HG02884 (cell line): Measurements from ENCODE around the gene FGD6.
"Not testable (repeated sequence)": the region's sequence is repeated elsewhere in the genome, so short reads cannot be mapped to it uniquely, and the experiment has no call there.

Experiments used
- ATAC-seq: cut with Tn5 transposase; IDR thresholded peaks from one replicate; pipeline ENCODE4 v1.9.1; 2021; ENCODE audit warnings: mild to moderate bottlenecking, moderate library complexity; ENCODE audit not compliant: unreplicated experiment

Gene FGD6

GRCh38 chr12:95235621-95236020 is 18.4 kb upstream of the FGD6 start:
- ATAC-seq: not testable (repeated sequence)

DNA sequence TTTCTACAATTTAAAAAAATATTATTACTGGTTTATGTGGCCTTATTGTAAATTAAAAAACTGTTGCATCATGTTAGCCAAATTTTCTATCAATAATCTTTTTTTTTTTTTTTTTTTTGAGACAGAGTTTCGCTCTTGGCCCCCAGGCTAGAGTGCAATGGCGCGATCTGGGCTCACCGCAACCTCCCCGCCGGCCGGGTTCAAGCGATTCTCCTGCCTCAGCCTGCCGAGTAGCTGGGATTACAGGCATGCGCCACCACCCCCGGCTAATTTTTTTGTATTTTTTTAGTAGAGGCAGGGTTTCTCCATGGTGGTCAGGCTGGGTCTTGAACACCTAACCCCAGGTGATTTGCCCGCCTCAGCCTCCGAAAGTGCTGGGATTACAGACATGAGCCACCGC is 16.9 kb upstream of the FGD6 start:
- not testable (repeated sequence) for ATAC-seq

- ATAC-seq: no peak
Measured at GRCh38 chr12:95231190-95231589, 13.9 kb upstream of the FGD6 start.

- ATAC-seq: no peak
Measured at GRCh38 chr12:95230313-95230712, 13.0 kb upstream of the FGD6 start.

GRCh38 chr12:95229636-95230035 is 12.4 kb upstream of the FGD6 start:
- ATAC-seq: no peak

- ATAC-seq: no peak
Measured at GRCh38 chr12:95228617-95229016, 11.3 kb upstream of the FGD6 start.

GRCh38 chr12:95227818-95228356 is 10.6 kb upstream of the FGD6 start:
- ATAC-seq: no peak

DNA sequence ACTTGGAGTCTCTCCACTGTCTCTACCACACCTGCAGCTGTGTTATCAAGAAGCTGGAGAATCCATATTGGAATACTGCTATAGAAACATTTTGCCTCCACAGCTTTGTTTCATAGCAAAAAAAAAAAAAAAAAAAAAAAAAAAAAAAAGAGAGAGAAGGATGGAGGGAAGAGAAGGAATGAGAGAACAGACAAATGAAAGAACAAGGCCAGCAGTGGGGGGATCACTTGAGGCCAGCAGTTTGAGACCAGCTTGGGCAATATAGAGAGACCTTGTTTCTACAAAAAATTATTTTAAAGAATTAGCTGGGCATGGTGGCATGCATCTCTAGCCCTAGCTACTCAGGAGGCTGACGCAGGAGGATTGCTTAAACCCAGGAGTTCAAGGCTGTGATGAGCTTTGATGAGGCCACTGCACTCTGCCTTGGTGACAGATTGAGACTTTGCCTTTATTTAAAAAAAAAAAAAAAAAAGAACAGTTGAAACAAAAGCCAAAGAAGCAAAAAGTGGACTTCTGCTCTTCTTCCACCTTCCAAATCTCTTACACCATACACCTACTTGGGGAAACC is 8.5 kb upstream of the FGD6 start:
- ATAC-seq: no peak

- no peak for ATAC-seq
Measured at GRCh38 chr12:95224202-95225170, 7.2 kb upstream of the FGD6 start.

GRCh38 chr12:95220726-95221125 is 3.5 kb upstream of the FGD6 start:
- no peak for ATAC-seq

DNA sequence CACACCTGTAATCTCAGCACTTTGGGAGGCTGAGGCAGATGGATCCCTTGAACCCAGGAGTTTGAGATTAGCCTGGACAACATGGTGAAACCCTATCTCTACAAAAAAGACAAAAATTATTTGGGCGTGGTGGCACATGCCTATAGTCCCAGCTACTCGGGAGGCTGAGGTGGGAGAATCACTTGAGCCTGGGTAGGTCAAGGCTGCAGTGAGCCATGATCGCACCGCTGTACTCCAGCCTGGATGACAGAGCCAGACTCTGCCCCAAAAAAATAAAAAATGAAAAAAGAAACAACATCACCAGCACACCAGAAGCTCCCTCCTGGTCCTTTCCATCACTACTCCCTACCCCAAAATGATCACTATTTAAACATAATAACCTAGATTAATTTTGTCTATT is 2.9 kb upstream of the FGD6 start:
- no peak for ATAC-seq

- ATAC-seq: no peak
Measured at GRCh38 chr12:95218150-95219133, 1.2 kb upstream of the FGD6 start.

- peak; percentile 17 for ATAC-seq
Measured at GRCh38 chr12:95216711-95217376, 423 bp downstream of the FGD6 start.

- no peak for ATAC-seq
Measured at GRCh38 chr12:95215949-95216348, 1.3 kb downstream of the FGD6 start.

- ATAC-seq: no peak
Measured at GRCh38 chr12:95214466-95214865, 2.8 kb downstream of the FGD6 start.

DNA sequence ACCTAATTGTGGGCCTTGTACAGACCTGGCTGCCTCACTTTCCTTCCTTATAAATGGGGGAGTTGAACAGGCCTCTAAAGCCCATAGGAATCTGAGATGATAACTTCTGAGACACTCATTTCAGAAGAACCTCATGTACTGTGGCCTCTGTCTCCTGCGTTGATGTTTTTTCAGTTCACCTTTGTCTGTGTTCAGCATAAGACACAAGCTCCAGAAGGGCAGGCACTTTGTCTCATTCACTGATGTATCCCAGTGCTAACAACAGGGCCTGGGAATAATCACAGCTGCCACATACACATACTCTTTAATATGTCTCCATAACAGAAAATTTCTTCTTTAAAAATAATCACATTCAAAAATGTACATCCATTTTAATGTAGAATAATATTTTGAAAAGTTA is 3.3 kb downstream of the FGD6 start:
- ATAC-seq: no peak

DNA sequence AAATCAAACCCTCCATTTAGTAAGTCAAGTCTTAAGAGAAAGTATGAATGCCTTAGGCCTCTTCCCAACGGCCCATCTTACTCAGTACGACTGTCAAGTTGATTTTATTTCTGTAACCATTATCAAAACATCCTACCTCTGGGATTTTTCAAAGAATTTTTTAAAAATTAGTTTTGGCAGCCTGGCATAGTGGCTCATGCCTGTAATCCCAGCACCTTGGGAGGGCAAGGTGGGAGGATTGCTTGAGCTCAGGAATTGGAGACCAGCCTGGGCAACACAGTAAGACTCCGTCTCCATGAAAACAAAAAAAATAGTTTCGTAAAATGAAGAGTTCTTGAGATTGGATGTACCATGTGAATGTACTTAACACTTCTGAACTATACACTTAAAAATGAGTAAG is 4.1 kb downstream of the FGD6 start:
- no peak for ATAC-seq

DNA sequence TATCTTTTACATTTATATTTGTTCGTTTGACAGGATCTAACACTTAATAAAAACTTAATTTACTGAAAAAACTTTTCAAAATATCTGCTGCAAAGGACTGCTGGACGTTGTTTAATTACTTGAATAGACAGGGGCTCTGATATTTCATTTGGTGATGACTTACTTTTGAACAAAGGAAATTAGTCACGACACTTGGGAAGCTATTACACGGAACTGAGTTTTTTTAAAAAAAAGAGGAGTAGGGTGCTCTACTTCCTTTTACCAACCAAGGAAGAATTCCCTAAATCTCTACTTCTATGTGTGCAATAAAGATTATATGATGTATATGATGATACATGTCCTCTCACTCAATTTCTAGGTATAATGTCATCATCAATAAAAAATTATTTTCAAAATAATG is 4.7 kb downstream of the FGD6 start:
- ATAC-seq: no peak

GRCh38 chr12:95208678-95209077 is 8.6 kb downstream of the FGD6 start:
- no peak for ATAC-seq

- ATAC-seq: no peak
Measured at GRCh38 chr12:95207407-95207806, 9.9 kb downstream of the FGD6 start.
